HepG2 (cell line): Measurements from ENCODE around the gene SLC25A47. TPM values are rescaled to one million over a fixed set of nuclear protein-coding genes. Genes with fewer than 3 reads are reported as not detected.
A peak's percentile ranks its signal among the peaks of the same experiment; 100 is the strongest.

ENCODE experiments used
- HCFC1 ChIP-seq: fragments of 150-350 bp; IDR thresholded peaks from 2 replicates; pipeline ENCODE4 v1.6.1; 2014; ENCODE audit warnings: low read depth, low read length
- IKZF1 ChIP-seq: fragments of 450-650 bp; IDR thresholded peaks from 2 replicates; pipeline ENCODE4 v1.7.1; 2016
- KAT7 ChIP-seq: IDR thresholded peaks from 2 replicates; pipeline ENCODE4 v1.6.1; 2018; ENCODE audit warnings: borderline replicate concordance, missing compliant biosample characterization
- KDM1A ChIP-seq: IDR thresholded peaks from 2 replicates; pipeline ENCODE4 v1.6.1; 2016; ENCODE audit warnings: missing compliant biosample characterization
- KIAA2018 ChIP-seq: sonication (generic); formaldehyde crosslinking; IDR thresholded peaks from 2 replicates; pipeline ENCODE4 v1.5.0; 2020; ENCODE audit warnings: mild to moderate bottlenecking, missing genetic modification reagents, borderline replicate concordance
- MXD4 ChIP-seq: IDR thresholded peaks from 2 replicates; pipeline ENCODE4 v1.6.1; 2016; ENCODE audit warnings: mild to moderate bottlenecking, missing biosample characterization, missing genetic modification reagents
- RORA ChIP-seq: sonication (generic); formaldehyde crosslinking; IDR thresholded peaks from 2 replicates; pipeline ENCODE4 v1.5.0; 2020; ENCODE audit warnings: mild to moderate bottlenecking, missing genetic modification reagents, moderate library complexity
- THAP11 ChIP-seq: IDR thresholded peaks from 2 replicates; pipeline ENCODE4 v1.6.1; 2016; ENCODE audit warnings: missing biosample characterization, missing genetic modification reagents
- ZNF138 ChIP-seq: sonication (generic); formaldehyde crosslinking; IDR thresholded peaks from 2 replicates; pipeline ENCODE4 v1.5.0; 2020; ENCODE audit warnings: mild to moderate bottlenecking, low read depth, missing genetic modification reagents
- ZNF253 ChIP-seq: sonication (generic); formaldehyde crosslinking; IDR thresholded peaks from 2 replicates; pipeline ENCODE4 v1.8.0; 2022; ENCODE audit warnings: mild to moderate bottlenecking, missing genetic modification reagents, borderline replicate concordance
- ZNF773 ChIP-seq: sonication (generic); formaldehyde crosslinking; IDR thresholded peaks from 2 replicates; pipeline ENCODE4 v1.4.0; 2020; ENCODE audit warnings: missing genetic modification reagents, borderline replicate concordance
- polyA plus RNA-seq, 8 experiments: library from polyadenylated mRNA; depleted of rRNA in 3 of 8; stranded (reverse) in 7 of 8; unstranded in 1 of 8; fragments of >200 nt; fragmentation: Illumina TruSeq in 4 of 8; extraction: Trizol in 4 of 8; gene quantifications; 2 replicates each; pipeline versions ENCODE4 v1.2.1 to v1.2.3, GENCODE V29; 2011 to 2016; ENCODE audit warnings: low read depth in 4 of 8, missing spikeins in 1 of 8, mixed read lengths in 1 of 8; ENCODE audit not compliant: insufficient read depth in 1 of 8
- total RNA-seq, 5 experiments: library from RNA; depleted of rRNA; stranded (reverse); fragments of >200 nt; fragmentation: Illumina TruSeq; extraction: Trizol; gene quantifications; 2 replicates each; pipeline ENCODE4 v1.2.3, GENCODE V29; 2016; ENCODE audit warnings: low read depth in 1 of 5
- TF ChIP-seq, protein P1 (sequence below): sonication (generic); formaldehyde crosslinking; IDR thresholded peaks from 2 replicates; pipeline ENCODE4 v1.4.0; 2020; ENCODE audit warnings: low read depth, missing genetic modification reagents
- TF ChIP-seq, protein P2 (sequence below): sonication (generic); formaldehyde crosslinking; IDR thresholded peaks from 2 replicates; pipeline ENCODE4 v1.5.1; 2020; ENCODE audit warnings: mild to moderate bottlenecking, missing genetic modification reagents

Gene SLC25A47
- total and polyA plus RNA-seq, 2 of the 13 experiments (the other 11 are each of a cell fraction or from before 2014, with no cell fraction given): 1.0 to 1.7 TPM

DNA sequence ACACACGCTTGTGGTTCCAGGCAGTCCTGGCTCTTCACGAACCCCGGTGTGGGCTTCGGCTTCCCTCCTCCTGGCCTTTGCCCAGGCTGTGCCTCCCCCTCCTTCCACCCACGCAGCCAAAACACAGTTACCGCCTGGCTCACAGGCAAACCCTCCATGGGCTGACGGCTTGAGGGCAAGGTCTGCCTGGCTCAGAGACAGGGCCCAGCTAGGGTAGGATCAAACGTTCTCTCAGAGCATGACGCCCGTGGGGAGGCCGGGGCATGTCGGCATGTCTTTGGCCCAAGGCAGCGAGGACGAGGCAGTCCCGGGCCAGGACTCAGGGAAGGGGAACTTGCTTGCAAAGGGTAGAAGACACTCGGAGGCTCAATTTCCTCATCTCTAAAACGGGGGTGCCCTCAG, 2.1 kb downstream of the SLC25A47 start (continued):
- TF ChIP-seq, protein P1, sequence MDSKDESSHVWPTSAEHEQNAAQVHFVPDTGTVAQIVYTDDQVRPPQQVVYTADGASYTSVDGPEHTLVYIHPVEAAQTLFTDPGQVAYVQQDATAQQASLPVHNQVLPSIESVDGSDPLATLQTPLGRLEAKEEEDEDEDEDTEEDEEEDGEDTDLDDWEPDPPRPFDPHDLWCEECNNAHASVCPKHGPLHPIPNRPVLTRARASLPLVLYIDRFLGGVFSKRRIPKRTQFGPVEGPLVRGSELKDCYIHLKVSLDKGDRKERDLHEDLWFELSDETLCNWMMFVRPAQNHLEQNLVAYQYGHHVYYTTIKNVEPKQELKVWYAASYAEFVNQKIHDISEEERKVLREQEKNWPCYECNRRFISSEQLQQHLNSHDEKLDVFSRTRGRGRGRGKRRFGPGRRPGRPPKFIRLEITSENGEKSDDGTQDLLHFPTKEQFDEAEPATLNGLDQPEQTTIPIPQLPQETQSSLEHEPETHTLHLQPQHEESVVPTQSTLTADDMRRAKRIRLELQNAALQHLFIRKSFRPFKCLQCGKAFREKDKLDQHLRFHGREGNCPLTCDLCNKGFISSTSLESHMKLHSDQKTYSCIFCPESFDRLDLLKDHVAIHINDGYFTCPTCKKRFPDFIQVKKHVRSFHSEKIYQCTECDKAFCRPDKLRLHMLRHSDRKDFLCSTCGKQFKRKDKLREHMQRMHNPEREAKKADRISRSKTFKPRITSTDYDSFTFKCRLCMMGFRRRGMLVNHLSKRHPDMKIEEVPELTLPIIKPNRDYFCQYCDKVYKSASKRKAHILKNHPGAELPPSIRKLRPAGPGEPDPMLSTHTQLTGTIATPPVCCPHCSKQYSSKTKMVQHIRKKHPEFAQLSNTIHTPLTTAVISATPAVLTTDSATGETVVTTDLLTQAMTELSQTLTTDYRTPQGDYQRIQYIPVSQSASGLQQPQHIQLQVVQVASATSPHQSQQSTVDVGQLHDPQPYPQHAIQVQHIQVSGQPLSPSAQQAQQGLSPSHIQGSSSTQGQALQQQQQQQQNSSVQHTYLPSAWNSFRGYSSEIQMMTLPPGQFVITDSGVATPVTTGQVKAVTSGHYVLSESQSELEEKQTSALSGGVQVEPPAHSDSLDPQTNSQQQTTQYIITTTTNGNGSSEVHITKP (CRISPR knock-in tag): no peak
- TF ChIP-seq KAT7 (CRISPR knock-in tag) (no peak), IKZF1 (no peak), RORA (CRISPR knock-in tag) (no peak), THAP11 (CRISPR knock-in tag) (0 out of 2 replicates have a peak, but pooled peaks have one; percentile 17), ZNF253 (no peak), KDM1A (CRISPR knock-in tag) (0 out of 2 replicates have a peak, but pooled peaks have one; percentile 21), ZNF773 (no peak), HCFC1 (no peak), KIAA2018 (no peak), MXD4 (CRISPR knock-in tag) (0 out of 2 replicates have a peak, but pooled peaks have one; percentile 21), ZNF138 (no peak)
- TF ChIP-seq, protein P2, sequence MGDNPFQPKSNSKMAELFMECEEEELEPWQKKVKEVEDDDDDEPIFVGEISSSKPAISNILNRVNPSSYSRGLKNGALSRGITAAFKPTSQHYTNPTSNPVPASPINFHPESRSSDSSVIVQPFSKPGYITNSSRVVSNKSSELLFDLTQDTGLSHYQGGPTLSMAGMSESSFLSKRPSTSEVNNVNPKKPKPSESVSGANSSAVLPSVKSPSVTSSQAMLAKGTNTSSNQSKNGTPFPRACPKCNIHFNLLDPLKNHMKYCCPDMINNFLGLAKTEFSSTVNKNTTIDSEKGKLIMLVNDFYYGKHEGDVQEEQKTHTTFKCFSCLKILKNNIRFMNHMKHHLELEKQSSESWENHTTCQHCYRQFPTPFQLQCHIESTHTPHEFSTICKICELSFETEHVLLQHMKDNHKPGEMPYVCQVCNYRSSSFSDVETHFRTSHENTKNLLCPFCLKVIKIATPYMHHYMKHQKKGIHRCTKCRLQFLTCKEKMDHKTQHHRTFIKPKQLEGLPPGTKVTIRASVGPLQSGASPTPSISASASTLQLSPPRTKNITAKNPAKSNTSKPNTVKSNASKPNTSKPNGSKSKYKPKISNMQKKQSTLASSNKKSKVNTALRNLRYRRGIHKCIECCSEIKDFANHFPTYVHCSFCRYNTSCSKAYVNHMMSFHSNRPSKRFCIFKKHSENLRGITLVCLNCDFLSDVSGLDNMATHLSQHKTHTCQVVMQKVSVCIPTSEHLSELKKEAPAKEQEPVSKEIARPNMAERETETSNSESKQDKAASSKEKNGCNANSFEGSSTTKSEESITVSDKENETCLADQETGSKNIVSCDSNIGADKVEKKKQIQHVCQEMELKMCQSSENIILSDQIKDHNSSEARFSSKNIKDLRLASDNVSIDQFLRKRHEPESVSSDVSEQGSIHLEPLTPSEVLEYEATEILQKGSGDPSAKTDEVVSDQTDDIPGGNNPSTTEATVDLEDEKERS (CRISPR knock-in tag): no peak
